ENCODE results near the gene B9D1. TPM values are rescaled to one million over a fixed set of nuclear protein-coding genes. Genes with fewer than 3 reads are reported as not detected.

B9D1 gene
- total RNA-seq, 2 donors from 2014 or later: 10.4 to 53.4 TPM

DNA sequence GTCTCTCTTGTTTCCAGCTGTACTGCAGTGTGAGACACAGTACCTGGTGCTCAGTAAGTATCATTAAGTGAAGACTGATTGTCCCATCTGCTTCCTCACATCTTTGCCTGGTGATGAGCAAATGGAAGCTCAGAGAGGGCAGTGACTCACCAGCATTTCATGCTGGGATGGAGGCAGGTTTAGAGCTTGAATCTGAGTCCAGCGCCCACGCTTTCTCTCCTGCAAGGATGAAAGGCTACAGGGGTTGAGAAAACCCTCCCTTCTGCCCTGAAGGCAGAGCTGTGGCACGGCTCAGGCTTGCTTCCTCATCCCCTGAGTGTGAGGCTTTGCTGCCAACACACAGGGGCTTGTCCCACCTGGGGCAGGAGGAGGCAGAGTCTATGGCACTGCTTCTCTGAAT, 47.0 kb upstream of the B9D1 start:
- intact Hi-C loops (cut with DNase I): no loop called here
- ATAC-seq (no peak), DNase-seq (no peak)
- WGBS, 2 donors: 78 to 79% methylated on average over 3 of the region's 3 CpGs
- Histone ChIP-seq H3K27ac (no peak overlapping the region), H3K9me3 (no peaks in the 10 kb centered on the region), H3K4me3 (no peak overlapping the region), H3K27me3 (no peaks in the 10 kb centered on the region), H3K4me1 (no peaks in the 10 kb centered on the region), H3K36me3 (replicated peaks in 1 of 2; ENCODE audit: insufficient read depth in 1 of 2, low read depth in 2 of 2) (no peaks in the 10 kb centered on the region)
- TF ChIP-seq POLR2A (IDR thresholded peaks at IDR 0.05): no peak
- TF ChIP-seq, protein P1, sequence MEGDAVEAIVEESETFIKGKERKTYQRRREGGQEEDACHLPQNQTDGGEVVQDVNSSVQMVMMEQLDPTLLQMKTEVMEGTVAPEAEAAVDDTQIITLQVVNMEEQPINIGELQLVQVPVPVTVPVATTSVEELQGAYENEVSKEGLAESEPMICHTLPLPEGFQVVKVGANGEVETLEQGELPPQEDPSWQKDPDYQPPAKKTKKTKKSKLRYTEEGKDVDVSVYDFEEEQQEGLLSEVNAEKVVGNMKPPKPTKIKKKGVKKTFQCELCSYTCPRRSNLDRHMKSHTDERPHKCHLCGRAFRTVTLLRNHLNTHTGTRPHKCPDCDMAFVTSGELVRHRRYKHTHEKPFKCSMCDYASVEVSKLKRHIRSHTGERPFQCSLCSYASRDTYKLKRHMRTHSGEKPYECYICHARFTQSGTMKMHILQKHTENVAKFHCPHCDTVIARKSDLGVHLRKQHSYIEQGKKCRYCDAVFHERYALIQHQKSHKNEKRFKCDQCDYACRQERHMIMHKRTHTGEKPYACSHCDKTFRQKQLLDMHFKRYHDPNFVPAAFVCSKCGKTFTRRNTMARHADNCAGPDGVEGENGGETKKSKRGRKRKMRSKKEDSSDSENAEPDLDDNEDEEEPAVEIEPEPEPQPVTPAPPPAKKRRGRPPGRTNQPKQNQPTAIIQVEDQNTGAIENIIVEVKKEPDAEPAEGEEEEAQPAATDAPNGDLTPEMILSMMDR (IDR thresholded peaks at IDR 0.05): no peak

DNA sequence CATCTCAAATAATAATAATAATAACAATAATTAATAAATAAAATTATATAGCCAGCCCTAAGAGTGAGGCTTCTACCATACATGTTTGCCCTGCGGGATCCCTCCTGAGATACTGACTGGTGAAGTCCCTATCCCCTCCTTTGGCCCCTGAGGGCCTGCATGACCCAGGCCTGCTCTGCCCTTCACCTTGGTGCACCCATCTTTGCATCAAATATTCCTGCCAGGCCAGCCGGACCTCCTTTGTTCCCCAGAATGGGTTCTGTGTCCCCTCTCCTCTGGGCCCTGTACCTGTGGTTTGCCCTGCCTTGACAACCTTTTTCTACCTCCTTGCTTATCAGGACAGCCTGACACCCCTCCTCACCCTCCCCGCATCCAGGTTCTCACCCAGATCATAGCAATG, 46.5 kb upstream of the B9D1 start:
- Histone ChIP-seq H3K27me3 (no peaks in the 10 kb centered on the region), H3K9me3 (no peaks in the 10 kb centered on the region), H3K4me1 (no peaks in the 10 kb centered on the region), H3K4me3 (no peak overlapping the region), H3K27ac (no peak overlapping the region), H3K36me3 (replicated peaks in 1 of 2; ENCODE audit: insufficient read depth in 1 of 2, low read depth in 2 of 2) (no peaks in the 10 kb centered on the region)
- WGBS, 2 donors: 86 to 90% methylated on average over 3 of the region's 3 CpGs
- ATAC-seq (no peak), DNase-seq (no peak)
- TF ChIP-seq POLR2A (IDR thresholded peaks at IDR 0.05): no peak
- intact Hi-C loops (cut with DNase I): no loop called here

DNA sequence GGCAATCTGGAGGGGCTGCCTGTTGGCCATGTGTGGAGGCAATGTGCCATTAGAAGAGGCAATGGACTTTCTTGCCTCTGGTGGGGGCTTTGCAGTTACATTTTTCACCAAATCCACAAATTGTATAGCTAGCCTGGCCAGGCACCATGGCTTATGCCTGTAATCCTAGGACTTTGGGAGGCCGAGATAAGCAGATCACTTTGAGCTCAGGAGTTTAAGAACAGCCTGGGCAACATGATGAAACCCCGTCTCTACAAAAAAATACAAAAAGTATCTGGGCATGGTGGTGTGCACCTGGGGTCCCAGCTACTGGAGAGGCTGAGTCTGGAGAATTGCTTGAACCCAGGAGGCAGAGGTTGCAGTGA, 45.8 kb upstream of the B9D1 start:
- H3K27ac ChIP-seq: no peak overlapping the region
- H3K4me3 ChIP-seq: no peak overlapping the region
- DNase-seq (no peak), ATAC-seq (no peak)
- H3K27me3 ChIP-seq: no peaks in the 10 kb centered on the region
- no peaks in the 10 kb centered on the region for H3K9me3 ChIP-seq
- 81 to 90% methylated on average over 2 of the region's 2 CpGs for WGBS, 2 donors
- intact Hi-C loops (cut with DNase I): no loop called here
- TF ChIP-seq POLR2A (IDR thresholded peaks at IDR 0.05): no peak
- TF ChIP-seq, protein P1 (IDR thresholded peaks at IDR 0.05): no peak
- H3K36me3 ChIP-seq (replicated peaks in 1 of 2; ENCODE audit: insufficient read depth in 1 of 2, low read depth in 2 of 2): no peaks in the 10 kb centered on the region
- no peaks in the 10 kb centered on the region for H3K4me1 ChIP-seq

DNA sequence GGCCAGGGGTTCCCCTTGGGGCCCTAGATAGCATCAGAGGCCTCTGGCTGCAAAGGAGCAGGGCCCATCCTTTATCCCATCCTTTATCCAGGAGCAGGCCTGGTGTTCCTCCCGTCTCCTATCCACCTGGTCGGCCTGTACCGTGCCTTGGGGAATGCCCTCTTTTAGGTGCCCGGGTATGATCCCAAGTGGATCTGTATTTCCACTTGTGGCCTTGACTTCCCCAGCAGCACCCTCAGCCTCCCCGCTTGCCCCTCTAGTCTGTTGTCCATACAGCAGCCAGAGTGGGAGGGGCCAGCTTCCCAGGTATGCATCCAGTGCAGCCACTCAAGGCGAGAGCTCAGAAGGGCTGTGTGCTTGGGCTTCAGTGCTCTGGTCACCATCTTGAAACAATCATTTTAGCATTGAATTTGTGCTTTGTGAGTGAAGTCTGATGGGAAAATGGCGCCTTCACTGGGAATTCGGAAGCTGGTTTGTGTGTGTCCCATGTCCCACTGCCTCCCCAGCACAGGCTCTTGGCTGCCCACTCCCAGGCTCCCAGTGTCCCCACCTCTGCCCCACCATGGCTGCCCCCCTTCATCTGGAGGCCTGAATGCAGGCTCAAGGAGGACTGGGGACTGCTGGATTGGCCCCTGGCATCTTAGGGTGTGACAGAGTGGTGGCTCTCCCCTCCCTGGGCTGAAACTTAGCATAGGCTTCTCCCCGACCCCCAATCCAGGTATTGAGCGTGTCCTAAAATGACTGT, 45.2 kb upstream of the B9D1 start:
- no peak for TF ChIP-seq POLR2A (IDR thresholded peaks at IDR 0.05)
- TF ChIP-seq, protein P1 (IDR thresholded peaks at IDR 0.05): no peak
- Histone ChIP-seq H3K27ac (no peak overlapping the region), H3K4me3 (no peak overlapping the region), H3K27me3 (no peaks in the 10 kb centered on the region), H3K36me3 (replicated peaks in 1 of 2; ENCODE audit: insufficient read depth in 1 of 2, low read depth in 2 of 2) (no peaks in the 10 kb centered on the region), H3K4me1 (no peaks in the 10 kb centered on the region), H3K9me3 (no peaks in the 10 kb centered on the region)
- WGBS, 2 donors: 94 to 97% methylated on average over 5 to 10 of the region's 10 CpGs
- intact Hi-C loops (cut with DNase I): no loop called here
- ATAC-seq: no peak
- DNase-seq: no peak

DNA sequence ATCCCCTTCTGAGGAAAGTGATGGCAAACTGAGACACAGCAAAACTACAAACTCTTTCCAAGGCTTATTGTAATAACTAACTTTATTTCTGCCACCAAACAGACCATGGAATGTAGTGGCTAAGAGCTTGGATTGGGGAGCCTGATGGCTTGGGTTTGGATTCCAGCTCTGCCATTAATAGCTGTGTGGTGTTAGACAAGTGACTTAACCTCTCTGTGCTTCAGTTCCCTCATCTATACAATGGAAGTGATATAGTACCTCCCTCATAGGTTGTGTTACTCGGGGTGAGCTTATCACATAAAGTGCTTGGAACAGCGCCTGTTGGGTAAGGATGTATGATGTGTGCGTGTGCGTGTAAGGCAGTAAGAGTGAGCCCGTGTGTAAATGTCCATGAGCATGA, 42.6 kb upstream of the B9D1 start:
- intact Hi-C loops (cut with DNase I): no loop called here
- ATAC-seq: no peak
- Histone ChIP-seq H3K27me3 (no peaks in the 10 kb centered on the region), H3K4me1 (no peaks in the 10 kb centered on the region), H3K4me3 (no peak overlapping the region), H3K9me3 (no peaks in the 10 kb centered on the region), H3K27ac (no peak overlapping the region), H3K36me3 (replicated peaks in 1 of 2; ENCODE audit: insufficient read depth in 1 of 2, low read depth in 2 of 2) (no peaks in the 10 kb centered on the region)
- no peak for DNase-seq
- no peak for TF ChIP-seq POLR2A (IDR thresholded peaks at IDR 0.05)
- TF ChIP-seq, protein P1 (IDR thresholded peaks at IDR 0.05): no peak
- 80 to 84% methylated on average over 5 of the region's 5 CpGs for WGBS, 2 donors
